ENCODE results near the gene ATAD3A. TPM values are rescaled to one million over a fixed set of nuclear protein-coding genes. Genes with fewer than 3 reads are reported as not detected.

The ATAD3A gene
- total RNA-seq, 4 donors from 2014 or later, result 14.6 to 34.4 (median 20.4) TPM

GRCh38 chr1:1567891-1568291 lies 55.9 kb downstream of the ATAD3A start:
- Histone ChIP-seq H3K9me3 (no peaks in the 10 kb centered on the region), H3K36me3 (peaks cover 0 to 20% (median 10%) of the 10 kb centered on the region in 4 donors), H3K27ac (no peak overlapping the region), H3K4me3 (no peak overlapping the region), H3K4me1 (peaks cover 11 to 25% (median 14%) of the 10 kb centered on the region in 4 donors), H3K27me3 (no peaks in the 10 kb centered on the region)
- intact Hi-C loops (cut with DNase I; ENCODE audit: low total_unique reads), result no loop called here
- in situ Hi-C loops (cut with MboI; ENCODE audit: low pct_ligation_motif_present in 1 of 4, low pct_unique_long_range_greater_than_20kb in 1 of 4, low sequenced_read_pairs in 3 of 4), result no loop called here
- no peak for DNase-seq
- TF ChIP-seq POLR2AphosphoS5 (IDR thresholded peaks at IDR 0.05), result no peak
- no peak for TF ChIP-seq CTCF (IDR thresholded peaks at IDR 0.05)
- no peak for TF ChIP-seq POLR2A (IDR thresholded peaks at IDR 0.05)
- TF ChIP-seq EP300 (IDR thresholded peaks at IDR 0.05; ENCODE audit: low read depth), result no peak
- WGBS, 2 donors (ENCODE audit: low coverage in 1 of 2), result 76 to 77% methylated on average over 5 to 10 of the region's 10 CpGs

- H3K4me3 ChIP-seq, result no peak overlapping the region
- no peaks in the 10 kb centered on the region for H3K9me3 ChIP-seq
- H3K36me3 ChIP-seq, result peaks cover 0 to 10% (median 3%) of the 10 kb centered on the region in 4 donors
- 89% methylated on average over 7 of the region's 7 CpGs; no CpG with 5 or more reads in 1 of the 2 donors for WGBS, 2 donors (ENCODE audit: low coverage in 1 of 2)
- H3K27ac ChIP-seq, result no peak overlapping the region
- peaks cover 12 to 33% (median 22%) of the 10 kb centered on the region in 4 donors for H3K4me1 ChIP-seq
- TF ChIP-seq EP300 (IDR thresholded peaks at IDR 0.05; ENCODE audit: low read depth) (no peak), CTCF (IDR thresholded peaks at IDR 0.05) (no peak), POLR2AphosphoS5 (IDR thresholded peaks at IDR 0.05) (no peak), POLR2A (IDR thresholded peaks at IDR 0.05) (no peak)
- H3K27me3 ChIP-seq, result no peaks in the 10 kb centered on the region
- DNase-seq, result no peak
- in situ Hi-C loops (cut with MboI; ENCODE audit: low pct_ligation_motif_present in 1 of 4, low pct_unique_long_range_greater_than_20kb in 1 of 4, low sequenced_read_pairs in 3 of 4), result no loop called here
- intact Hi-C loops (cut with DNase I; ENCODE audit: low total_unique reads), result no loop called here
Measured at GRCh38 chr1:1569341-1569740, 57.4 kb downstream of the ATAD3A start.

GRCh38 chr1:1573843-1574720 lies 62.1 kb downstream of the ATAD3A start:
- no peaks in the 10 kb centered on the region for H3K36me3 ChIP-seq
- peak; percentile 65 for DNase-seq
- TF ChIP-seq POLR2AphosphoS5 (IDR thresholded peaks at IDR 0.05) (peak in 1 of 3 donors; percentile 26), POLR2A (IDR thresholded peaks at IDR 0.05) (no peak), CTCF (IDR thresholded peaks at IDR 0.05) (peak in 3 of 5 experiments; percentile 16 to 37 (median 32))
- in situ Hi-C loops (cut with MboI; ENCODE audit: low pct_ligation_motif_present in 1 of 4, low pct_unique_long_range_greater_than_20kb in 1 of 4, low sequenced_read_pairs in 3 of 4) (no loop called here), intact Hi-C loops (cut with DNase I; ENCODE audit: low total_unique reads) (no loop called here)
- 0% methylated on average over 47 of the region's 96 CpGs; no CpG with 5 or more reads in 1 of the 2 donors for WGBS, 2 donors (ENCODE audit: low coverage in 1 of 2)
- H3K4me3 ChIP-seq, result peak overlapping the region; percentile 81 to 96 (median 88)
- H3K4me1 ChIP-seq, result peaks cover 17 to 36% (median 31%) of the 10 kb centered on the region in 4 donors
- H3K9me3 ChIP-seq, result no peaks in the 10 kb centered on the region
- H3K27ac ChIP-seq, result peak overlapping the region; percentile 96 to 99 (median 96)
- H3K27me3 ChIP-seq, result no peaks in the 10 kb centered on the region

- Histone ChIP-seq H3K9me3 (no peaks in the 10 kb centered on the region), H3K4me1 (peaks cover 13 to 33% (median 29%) of the 10 kb centered on the region in 4 donors), H3K27me3 (peaks cover 6% of the 10 kb centered on the region), H3K36me3 (no peaks in the 10 kb centered on the region), H3K4me3 (peak within 1 kb of the TSS; percentile 81 to 96 (median 88)), H3K27ac (peak within 1 kb of the TSS; percentile 96 to 99 (median 96))
- intact Hi-C loops (cut with DNase I; ENCODE audit: low total_unique reads) (loop anchor here (5.0 kb wide), 1 partner anchor 242 kb away; no protein-coding TSS in a partner anchor), in situ Hi-C loops (cut with MboI; ENCODE audit: low pct_ligation_motif_present in 1 of 4, low pct_unique_long_range_greater_than_20kb in 1 of 4, low sequenced_read_pairs in 3 of 4) (no loop called here)
- peak; percentile 94 for DNase-seq
- WGBS, 2 donors (ENCODE audit: low coverage in 1 of 2), result 0 to 1% methylated on average over 8 to 82 of the region's 87 CpGs
- TF ChIP-seq POLR2AphosphoS5 (IDR thresholded peaks at IDR 0.05) (peak; percentile 95 to 99 (median 98)), POLR2A (IDR thresholded peaks at IDR 0.05) (peak; percentile 97), EP300 (IDR thresholded peaks at IDR 0.05; ENCODE audit: low read depth) (peak; percentile 10), CTCF (IDR thresholded peaks at IDR 0.05) (no peak)
Measured at GRCh38 chr1:1574721-1575537, 63.0 kb downstream of the ATAD3A start, which contains the start of gene SSU72. SSU72 (minus strand) TSS chr1:1574863; CDS start chr1:1574557, 306 bp downstream.
